ENCODE data around the gene TMEM26.

DNA sequence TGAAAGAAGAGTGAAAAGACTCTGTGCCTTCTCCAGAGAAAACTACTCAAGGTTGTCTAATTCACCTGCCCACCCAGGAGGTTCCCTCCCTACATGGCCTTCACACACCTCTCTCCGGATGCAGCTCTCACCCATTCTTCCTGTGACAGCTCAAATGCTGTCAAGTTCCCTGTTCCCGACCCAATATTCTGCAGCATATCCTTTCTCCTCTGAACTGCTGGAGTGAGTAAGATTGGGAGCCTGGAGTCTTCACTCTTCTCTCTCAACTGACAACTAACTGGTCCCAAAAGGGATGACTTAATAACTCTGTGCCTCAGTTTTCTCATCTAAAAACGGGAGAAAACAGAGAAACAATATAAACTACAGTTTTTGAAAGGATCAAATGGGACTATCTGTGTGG is 5.1 kb downstream of the TMEM26 start:
- no peak for TF ChIP-seq POLR2A (IDR thresholded peaks at IDR 0.05)
- TF ChIP-seq, protein P1, sequence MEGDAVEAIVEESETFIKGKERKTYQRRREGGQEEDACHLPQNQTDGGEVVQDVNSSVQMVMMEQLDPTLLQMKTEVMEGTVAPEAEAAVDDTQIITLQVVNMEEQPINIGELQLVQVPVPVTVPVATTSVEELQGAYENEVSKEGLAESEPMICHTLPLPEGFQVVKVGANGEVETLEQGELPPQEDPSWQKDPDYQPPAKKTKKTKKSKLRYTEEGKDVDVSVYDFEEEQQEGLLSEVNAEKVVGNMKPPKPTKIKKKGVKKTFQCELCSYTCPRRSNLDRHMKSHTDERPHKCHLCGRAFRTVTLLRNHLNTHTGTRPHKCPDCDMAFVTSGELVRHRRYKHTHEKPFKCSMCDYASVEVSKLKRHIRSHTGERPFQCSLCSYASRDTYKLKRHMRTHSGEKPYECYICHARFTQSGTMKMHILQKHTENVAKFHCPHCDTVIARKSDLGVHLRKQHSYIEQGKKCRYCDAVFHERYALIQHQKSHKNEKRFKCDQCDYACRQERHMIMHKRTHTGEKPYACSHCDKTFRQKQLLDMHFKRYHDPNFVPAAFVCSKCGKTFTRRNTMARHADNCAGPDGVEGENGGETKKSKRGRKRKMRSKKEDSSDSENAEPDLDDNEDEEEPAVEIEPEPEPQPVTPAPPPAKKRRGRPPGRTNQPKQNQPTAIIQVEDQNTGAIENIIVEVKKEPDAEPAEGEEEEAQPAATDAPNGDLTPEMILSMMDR (IDR thresholded peaks at IDR 0.05): no peak
